Measurements from ENCODE around the gene ANKRD36B.
"Not testable (repeated sequence)": the region's sequence is repeated elsewhere in the genome, so short reads cannot be mapped to it uniquely, and the experiment has no call there.

The ANKRD36B gene

DNA sequence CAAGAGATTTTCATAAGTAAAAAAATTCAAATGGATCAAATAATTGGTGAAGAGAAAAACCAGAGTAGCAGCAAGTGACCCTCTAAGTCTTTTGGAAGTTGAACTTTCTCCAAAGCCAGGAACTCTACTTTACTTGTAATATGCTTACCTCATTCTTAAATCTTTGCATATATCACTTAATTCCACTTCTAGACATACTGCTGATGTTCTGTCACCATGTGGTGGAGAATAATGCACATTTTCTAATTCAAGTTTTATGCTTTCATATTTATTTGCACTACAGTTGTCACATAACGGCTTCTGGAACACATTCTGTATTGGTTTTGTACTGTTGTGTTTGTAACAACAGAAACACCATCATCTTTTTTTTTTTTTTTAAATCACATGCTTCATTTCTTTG, 65.9 kb downstream of the ANKRD36B start:
- not testable (repeated sequence) for H3K36me3 ChIP-seq (ENCODE audit: control insufficient read depth, insufficient read depth, low read length); H3K27me3 ChIP-seq (ENCODE audit: control insufficient read depth, insufficient read depth, low read length); H3K9ac ChIP-seq (ENCODE audit: low read length); H3K4me3 ChIP-seq (ENCODE audit: low read length); H3K4me1 ChIP-seq (ENCODE audit: control insufficient read depth, insufficient read depth, low read length); H3K27ac ChIP-seq (ENCODE audit: low read depth, low read length)

DNA sequence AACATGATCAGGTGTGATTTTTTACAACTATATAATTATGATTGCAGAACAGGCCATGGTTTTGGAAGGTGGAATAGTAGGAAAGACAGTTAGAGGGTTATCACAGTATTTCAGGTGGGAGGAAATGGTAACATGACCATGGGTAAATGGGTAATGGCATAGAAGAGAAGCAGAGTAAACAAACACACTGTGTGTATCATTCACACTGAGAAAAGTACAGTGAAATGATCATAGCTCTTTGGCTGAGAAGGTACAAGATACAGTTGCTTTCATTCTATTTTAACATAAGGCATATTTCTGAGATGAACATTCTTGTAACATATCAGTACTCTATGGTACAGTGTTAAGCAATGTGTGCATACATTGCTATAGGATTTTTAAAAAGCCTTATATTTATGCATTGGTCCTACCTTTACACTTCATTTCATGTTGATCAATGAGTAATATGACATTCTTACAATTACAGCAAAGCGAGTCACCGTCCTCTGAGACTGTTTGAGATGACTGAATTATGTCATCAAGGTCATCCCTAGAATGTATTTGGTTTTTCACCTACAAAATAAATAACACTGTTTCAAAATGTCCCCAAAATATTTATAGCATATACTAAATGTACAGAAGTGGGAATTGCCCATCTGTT, 66.6 kb downstream of the ANKRD36B start:
- H3K27ac ChIP-seq (ENCODE audit: low read depth, low read length); H3K27me3 ChIP-seq (ENCODE audit: control insufficient read depth, insufficient read depth, low read length); H3K4me3 ChIP-seq (ENCODE audit: low read length); H3K4me1 ChIP-seq (ENCODE audit: control insufficient read depth, insufficient read depth, low read length); H3K9ac ChIP-seq (ENCODE audit: low read length); H3K36me3 ChIP-seq (ENCODE audit: control insufficient read depth, insufficient read depth, low read length): not testable (repeated sequence)

GRCh38 chr2:97495651-97496050, 94.0 kb downstream of the ANKRD36B start:
- H3K36me3 ChIP-seq (ENCODE audit: control insufficient read depth, insufficient read depth, low read length); H3K27me3 ChIP-seq (ENCODE audit: control insufficient read depth, insufficient read depth, low read length); H3K9ac ChIP-seq (ENCODE audit: low read length); H3K4me3 ChIP-seq (ENCODE audit: low read length); H3K27ac ChIP-seq (ENCODE audit: low read depth, low read length); H3K4me1 ChIP-seq (ENCODE audit: control insufficient read depth, insufficient read depth, low read length): not testable (repeated sequence)

- not testable (repeated sequence) for H3K27me3 ChIP-seq (ENCODE audit: control insufficient read depth, insufficient read depth, low read length); H3K27ac ChIP-seq (ENCODE audit: low read depth, low read length); H3K36me3 ChIP-seq (ENCODE audit: control insufficient read depth, insufficient read depth, low read length); H3K4me1 ChIP-seq (ENCODE audit: control insufficient read depth, insufficient read depth, low read length); H3K9ac ChIP-seq (ENCODE audit: low read length); H3K4me3 ChIP-seq (ENCODE audit: low read length)
Observed at GRCh38 chr2:97490141-97490540, 99.5 kb downstream of the ANKRD36B start.
